ENCODE measurements around the gene KITLG.

Gene KITLG

GRCh38 chr12:88597365-88597764, 17.1 kb upstream of the KITLG start:
- Histone ChIP-seq H3K36me3 (no peaks in the 10 kb centered on the region), H3K27ac (no peak overlapping the region), H3K4me1 (no peaks in the 10 kb centered on the region), H3K9me3 (no peaks in the 10 kb centered on the region), H3K27me3 (no peaks in the 10 kb centered on the region), H3K4me3 (no peak overlapping the region)
- no peak for DNase-seq
- TF ChIP-seq CTCF (IDR thresholded peaks at IDR 0.05), result no peak
- intact Hi-C loops (cut with DNase I; ENCODE audit: low total_unique reads), result no loop called here

DNA sequence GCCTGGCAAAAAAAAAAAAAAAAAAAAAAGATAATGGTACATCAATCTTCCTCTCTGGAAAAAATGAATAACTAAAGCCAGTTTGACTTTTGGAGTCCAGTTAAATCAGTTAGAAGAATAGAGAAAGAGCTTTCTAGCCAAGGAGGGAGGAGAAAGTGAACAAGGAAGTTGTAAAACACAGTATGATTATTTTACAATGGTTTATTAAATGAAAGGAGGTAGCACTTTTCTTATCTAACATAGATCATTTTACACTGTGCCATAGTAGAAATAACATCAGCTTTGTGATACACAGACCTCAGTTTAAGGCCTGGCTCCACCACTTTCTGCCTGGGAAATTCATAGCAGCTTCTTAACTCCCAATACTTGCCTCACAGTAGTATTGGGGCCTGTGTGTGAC, 15.4 kb upstream of the KITLG start:
- Histone ChIP-seq H3K27me3 (no peaks in the 10 kb centered on the region), H3K36me3 (no peaks in the 10 kb centered on the region), H3K4me1 (no peaks in the 10 kb centered on the region), H3K4me3 (no peak overlapping the region), H3K9me3 (no peaks in the 10 kb centered on the region), H3K27ac (no peak overlapping the region)
- intact Hi-C loops (cut with DNase I; ENCODE audit: low total_unique reads), result no loop called here
- no peak for DNase-seq
- no peak for TF ChIP-seq CTCF (IDR thresholded peaks at IDR 0.05)

- Histone ChIP-seq H3K27ac (no peak overlapping the region), H3K4me1 (no peaks in the 10 kb centered on the region), H3K9me3 (no peaks in the 10 kb centered on the region), H3K27me3 (no peaks in the 10 kb centered on the region), H3K36me3 (no peaks in the 10 kb centered on the region), H3K4me3 (no peak overlapping the region)
- TF ChIP-seq CTCF (IDR thresholded peaks at IDR 0.05), result no peak
- intact Hi-C loops (cut with DNase I; ENCODE audit: low total_unique reads), result no loop called here
- DNase-seq, result no peak
These were observed 14.5 kb upstream of the KITLG start for GRCh38 chr12:88594780-88595179.

- no peak overlapping the region for H3K27ac ChIP-seq
- peaks cover 0 to 7% (median 6%) of the 10 kb centered on the region in 3 donors for H3K9me3 ChIP-seq
- H3K36me3 ChIP-seq, result no peaks in the 10 kb centered on the region
- H3K27me3 ChIP-seq, result no peaks in the 10 kb centered on the region
- H3K4me1 ChIP-seq, result no peaks in the 10 kb centered on the region
- DNase-seq, result no peak
- no peak for TF ChIP-seq CTCF (IDR thresholded peaks at IDR 0.05)
- H3K4me3 ChIP-seq, result no peak overlapping the region
- intact Hi-C loops (cut with DNase I; ENCODE audit: low total_unique reads), result no loop called here
These were observed 11.1 kb upstream of the KITLG start for GRCh38 chr12:88591343-88591742.

GRCh38 chr12:88590851-88591250, 10.6 kb upstream of the KITLG start:
- no peak for DNase-seq
- Histone ChIP-seq H3K4me3 (no peak overlapping the region), H3K36me3 (no peaks in the 10 kb centered on the region), H3K27ac (no peak overlapping the region), H3K4me1 (no peaks in the 10 kb centered on the region), H3K9me3 (peaks cover 0 to 10% (median 10%) of the 10 kb centered on the region in 3 donors), H3K27me3 (no peaks in the 10 kb centered on the region)
- TF ChIP-seq CTCF (IDR thresholded peaks at IDR 0.05), result no peak
- intact Hi-C loops (cut with DNase I; ENCODE audit: low total_unique reads), result no loop called here

DNA sequence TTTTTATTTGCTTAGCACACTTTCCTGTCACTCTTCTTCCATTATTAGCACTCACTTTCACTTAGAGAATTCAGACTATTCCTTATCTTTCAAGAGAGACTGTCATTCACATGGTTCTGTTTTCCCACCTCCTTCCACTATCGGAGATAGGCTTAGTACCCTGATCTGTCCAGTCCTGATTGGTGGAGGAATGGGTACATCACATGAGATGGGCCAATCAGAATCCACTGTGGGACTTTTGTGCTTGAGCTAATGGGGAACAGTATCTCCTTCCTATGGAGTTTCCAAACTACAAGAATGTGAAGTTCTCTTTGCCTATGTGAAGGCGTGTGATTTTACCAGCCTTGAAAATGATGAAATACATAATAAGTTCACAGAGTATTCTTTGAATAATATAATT, 4.8 kb upstream of the KITLG start:
- H3K4me3 ChIP-seq, result no peak overlapping the region
- no peak for DNase-seq
- H3K27ac ChIP-seq, result no peak overlapping the region
- no peaks in the 10 kb centered on the region for H3K27me3 ChIP-seq
- peaks cover 0 to 6% (median 0%) of the 10 kb centered on the region in 4 donors for H3K4me1 ChIP-seq
- TF ChIP-seq CTCF (IDR thresholded peaks at IDR 0.05), result no peak
- peaks cover 0 to 10% (median 10%) of the 10 kb centered on the region in 3 donors for H3K9me3 ChIP-seq
- H3K36me3 ChIP-seq, result no peaks in the 10 kb centered on the region
- intact Hi-C loops (cut with DNase I; ENCODE audit: low total_unique reads), result no loop called here
